GM12864 (cell line): Measurements from ENCODE around the gene TRMT1L.
A peak's percentile ranks its signal among the peaks of the same experiment; 100 is the strongest.

ENCODE experiments used
- DNase-seq: peaks from one replicate; pipeline ENCODE4 v3.0.0-alpha.2; 2011; ENCODE audit warnings: low read depth
- H3K4me3 ChIP-seq: 2 replicates; pipeline ENCODE4 v1.5.1; 2011; ENCODE audit warnings: mild to moderate bottlenecking, low read depth, low read length, control low read depth
- CTCF ChIP-seq: IDR thresholded peaks from 2 replicates; pipeline ENCODE4 v1.5.1; 2011; ENCODE audit warnings: low read depth, mild to moderate bottlenecking, moderate library complexity, low read length, control low read depth, inconsistent platforms; ENCODE audit errors: missing control alignments

Gene TRMT1L

GRCh38 chr1:185154912-185155513 lies 1.7 kb downstream of the TRMT1L start:
- H3K4me3 ChIP-seq, result peak overlapping the region; percentile 73; the same call in 1 of the 2 replicates
- no peak for DNase-seq
- no peak for TF ChIP-seq CTCF

- H3K4me3 ChIP-seq, result no peak overlapping the region
- DNase-seq, result no peak
- TF ChIP-seq CTCF, result no peak
These were observed 4.5 kb downstream of the TRMT1L start for GRCh38 chr1:185152187-185152767.

GRCh38 chr1:185151215-185151614 lies 5.5 kb downstream of the TRMT1L start:
- DNase-seq, result no peak
- no peak for TF ChIP-seq CTCF
- H3K4me3 ChIP-seq, result no peak overlapping the region

GRCh38 chr1:185144233-185144632 lies 12.5 kb downstream of the TRMT1L start:
- no peak for TF ChIP-seq CTCF
- no peak overlapping the region for H3K4me3 ChIP-seq
- no peak for DNase-seq

- no peak for TF ChIP-seq CTCF
- no peak overlapping the region for H3K4me3 ChIP-seq
- no peak for DNase-seq
These were observed 17.5 kb downstream of the TRMT1L start for GRCh38 chr1:185139246-185139645.

- no peak for DNase-seq
- H3K4me3 ChIP-seq, result no peak overlapping the region
- no peak for TF ChIP-seq CTCF
These were observed 18.7 kb downstream of the TRMT1L start for GRCh38 chr1:185137896-185138545.
